Ovary (tissue), 3 donors: ENCODE results near the gene ATP1A3.
"Not testable (repeated sequence)": the region's sequence is repeated elsewhere in the genome, so short reads cannot be mapped to it uniquely, and the experiment has no call there.

Experiments used
- EP300 ChIP-seq: sonication (generic); formaldehyde crosslinking; IDR thresholded peaks from one replicate; pipeline ENCODE4 v1.6.1; 2017; ENCODE audit warnings: antibody characterized with exemption
- POLR2A ChIP-seq: fragments of 450-650 bp; IDR thresholded peaks from one replicate; pipeline ENCODE4 v1.6.1; 2017; ENCODE audit warnings: antibody characterized with exemption, mild to moderate bottlenecking, moderate library complexity
- TF ChIP-seq, protein P1 (sequence below), 3 donors: fragments of 450-650 bp in 2 of 3; fragments of 200-600 bp in 1 of 3; IDR thresholded peaks; one replicate each; pipeline versions ENCODE4 v1.5.1 to v1.8.0; 2016 to 2022; ENCODE audit warnings: antibody characterized with exemption in 3 of 3, mild to moderate bottlenecking in 1 of 3
- donor health status: DM: no; HTN: no; CAD: no.

- TF ChIP-seq, protein P1, sequence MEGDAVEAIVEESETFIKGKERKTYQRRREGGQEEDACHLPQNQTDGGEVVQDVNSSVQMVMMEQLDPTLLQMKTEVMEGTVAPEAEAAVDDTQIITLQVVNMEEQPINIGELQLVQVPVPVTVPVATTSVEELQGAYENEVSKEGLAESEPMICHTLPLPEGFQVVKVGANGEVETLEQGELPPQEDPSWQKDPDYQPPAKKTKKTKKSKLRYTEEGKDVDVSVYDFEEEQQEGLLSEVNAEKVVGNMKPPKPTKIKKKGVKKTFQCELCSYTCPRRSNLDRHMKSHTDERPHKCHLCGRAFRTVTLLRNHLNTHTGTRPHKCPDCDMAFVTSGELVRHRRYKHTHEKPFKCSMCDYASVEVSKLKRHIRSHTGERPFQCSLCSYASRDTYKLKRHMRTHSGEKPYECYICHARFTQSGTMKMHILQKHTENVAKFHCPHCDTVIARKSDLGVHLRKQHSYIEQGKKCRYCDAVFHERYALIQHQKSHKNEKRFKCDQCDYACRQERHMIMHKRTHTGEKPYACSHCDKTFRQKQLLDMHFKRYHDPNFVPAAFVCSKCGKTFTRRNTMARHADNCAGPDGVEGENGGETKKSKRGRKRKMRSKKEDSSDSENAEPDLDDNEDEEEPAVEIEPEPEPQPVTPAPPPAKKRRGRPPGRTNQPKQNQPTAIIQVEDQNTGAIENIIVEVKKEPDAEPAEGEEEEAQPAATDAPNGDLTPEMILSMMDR (IDR thresholded peaks at IDR 0.05), result not testable (repeated sequence)
- TF ChIP-seq POLR2A, EP300: not testable (repeated sequence)
Measured at GRCh38 chr19:41939209-41939608, 54.8 kb downstream of the ATP1A3 start.
